Measurements from ENCODE around the gene CLDN1. TPM values are rescaled to one million over a fixed set of nuclear protein-coding genes. Genes with fewer than 3 reads are reported as not detected.

The CLDN1 gene
- total RNA-seq, 2 donors from 2014 or later = 0.21 to 2.0 TPM

- DNase-seq (ENCODE audit: low spot score) = no peak
- Histone ChIP-seq H3K4me3 (no peak overlapping the region), H3K27ac (no peak overlapping the region), H3K9me3 (no peaks in the 10 kb centered on the region), H3K4me1 (ENCODE audit: control insufficient read depth in 1 of 2, low read depth in 2 of 2) (peaks cover 0 to 12% of the 10 kb centered on the region in 2 donors), H3K27me3 (replicated peaks; ENCODE audit: insufficient read depth) (no peaks in the 10 kb centered on the region), H3K36me3 (no peaks in the 10 kb centered on the region)
- ATAC-seq (ENCODE audit: insufficient number of reproducible peaks, low FRiP score, low read depth) = no peak
- TF ChIP-seq CTCF (IDR thresholded peaks at IDR 0.05) = no peak
These were observed 56.5 kb downstream of the CLDN1 start for GRCh38 chr3:190265796-190266195.

GRCh38 chr3:190265126-190265525 lies 57.1 kb downstream of the CLDN1 start:
- no peak for ATAC-seq (ENCODE audit: insufficient number of reproducible peaks, low FRiP score, low read depth)
- Histone ChIP-seq H3K4me3 (no peak overlapping the region), H3K36me3 (no peaks in the 10 kb centered on the region), H3K27ac (no peak overlapping the region), H3K27me3 (replicated peaks; ENCODE audit: insufficient read depth) (no peaks in the 10 kb centered on the region), H3K4me1 (ENCODE audit: control insufficient read depth in 1 of 2, low read depth in 2 of 2) (peaks cover 0 to 17% of the 10 kb centered on the region in 2 donors), H3K9me3 (no peaks in the 10 kb centered on the region)
- no peak for DNase-seq (ENCODE audit: low spot score)
- no peak for TF ChIP-seq CTCF (IDR thresholded peaks at IDR 0.05)

GRCh38 chr3:190261740-190262139 lies 60.5 kb downstream of the CLDN1 start:
- DNase-seq (ENCODE audit: low spot score) (no peak), ATAC-seq (ENCODE audit: insufficient number of reproducible peaks, low FRiP score, low read depth) (no peak)
- Histone ChIP-seq H3K9me3 (no peaks in the 10 kb centered on the region), H3K36me3 (no peaks in the 10 kb centered on the region), H3K4me1 (ENCODE audit: control insufficient read depth in 1 of 2, low read depth in 2 of 2) (peaks cover 0 to 17% of the 10 kb centered on the region in 2 donors), H3K27me3 (replicated peaks; ENCODE audit: insufficient read depth) (no peaks in the 10 kb centered on the region), H3K4me3 (no peak overlapping the region), H3K27ac (no peak overlapping the region)
- TF ChIP-seq CTCF (IDR thresholded peaks at IDR 0.05) = no peak

GRCh38 chr3:190261015-190261414 lies 61.2 kb downstream of the CLDN1 start:
- Histone ChIP-seq H3K4me3 (no peak overlapping the region), H3K27me3 (replicated peaks; ENCODE audit: insufficient read depth) (no peaks in the 10 kb centered on the region), H3K9me3 (no peaks in the 10 kb centered on the region), H3K4me1 (ENCODE audit: control insufficient read depth in 1 of 2, low read depth in 2 of 2) (peaks cover 0 to 17% of the 10 kb centered on the region in 2 donors), H3K27ac (no peak overlapping the region), H3K36me3 (no peaks in the 10 kb centered on the region)
- no peak for DNase-seq (ENCODE audit: low spot score)
- no peak for TF ChIP-seq CTCF (IDR thresholded peaks at IDR 0.05)
- ATAC-seq (ENCODE audit: insufficient number of reproducible peaks, low FRiP score, low read depth) = no peak

GRCh38 chr3:190260301-190260700 lies 61.9 kb downstream of the CLDN1 start:
- H3K4me1 ChIP-seq (ENCODE audit: control insufficient read depth in 1 of 2, low read depth in 2 of 2) = peaks cover 0 to 17% of the 10 kb centered on the region in 2 donors
- no peak for TF ChIP-seq CTCF (IDR thresholded peaks at IDR 0.05)
- no peaks in the 10 kb centered on the region for H3K36me3 ChIP-seq
- no peaks in the 10 kb centered on the region for H3K27me3 ChIP-seq (replicated peaks; ENCODE audit: insufficient read depth)
- no peak overlapping the region for H3K27ac ChIP-seq
- H3K9me3 ChIP-seq = no peaks in the 10 kb centered on the region
- DNase-seq (ENCODE audit: low spot score) (no peak), ATAC-seq (ENCODE audit: insufficient number of reproducible peaks, low FRiP score, low read depth) (no peak)
- no peak overlapping the region for H3K4me3 ChIP-seq

Measured in thoracic aorta (tissue), 2 donors.